Tibial nerve (tissue), 4 donors: Measurements from ENCODE around the gene DPP3. TPM values are rescaled to one million over a fixed set of nuclear protein-coding genes. Genes with fewer than 3 reads are reported as not detected.

Experiments
- DNase-seq, 2 donors: peaks; one replicate each; pipeline ENCODE4 v3.0.0-alpha.2; 2019; ENCODE audit warnings: low spot score in 2 of 2
- H3K27ac ChIP-seq, 4 donors: fragments of 200-600 bp; sonication (generic) in 3 of 4; one replicate each; pipeline ENCODE4 v1.5.1; 2017 to 2019; ENCODE audit warnings: mild to moderate bottlenecking in 1 of 4
- H3K27me3 ChIP-seq, 2 donors: fragments of 200-600 bp; sonication (generic) in 1 of 2; one replicate each; pipeline versions ENCODE4 v1.5.1 to v1.6.0; 2017 to 2019
- H3K36me3 ChIP-seq, 3 donors: fragments of 200-600 bp; sonication (generic); one replicate each; pipeline ENCODE4 v1.5.1; 2018 to 2019
- H3K4me1 ChIP-seq, 4 donors: fragments of 200-600 bp; sonication (generic) in 3 of 4; one replicate each; pipeline ENCODE4 v1.5.1; 2017 to 2019
- H3K4me3 ChIP-seq, 4 donors: fragments of 200-600 bp; sonication (generic) in 3 of 4; one replicate each; pipeline ENCODE4 v1.5.1; 2017 to 2019; ENCODE audit warnings: mild to moderate bottlenecking in 1 of 4, moderate library complexity in 1 of 4
- H3K9me3 ChIP-seq, 4 donors: fragments of 200-600 bp; sonication (generic) in 3 of 4; one replicate each; pipeline ENCODE4 v1.5.1; 2017 to 2019
- CTCF ChIP-seq, 5 experiments: fragments of 200-600 bp in 3 of 5; fragments of 450-650 bp in 2 of 5; sonication (generic) in 3 of 5; IDR thresholded peaks; one replicate each; pipeline ENCODE4 v1.5.1; 2016 to 2019; ENCODE audit warnings: antibody characterized with exemption in 5 of 5, mild to moderate bottlenecking in 3 of 5, moderate library complexity in 2 of 5
- EP300 ChIP-seq, 2 donors: sonication (generic); formaldehyde crosslinking; IDR thresholded peaks; one replicate each; pipeline ENCODE4 v1.6.1; 2017; ENCODE audit warnings: antibody characterized with exemption in 2 of 2, mild to moderate bottlenecking in 1 of 2
- POLR2A ChIP-seq, 2 donors: fragments of 450-650 bp; IDR thresholded peaks; one replicate each; pipeline ENCODE4 v1.6.1; 2017; ENCODE audit warnings: antibody characterized with exemption in 2 of 2, mild to moderate bottlenecking in 2 of 2, moderate library complexity in 2 of 2
- WGBS, 2 donors: methylation state at CpG; one replicate each; pipeline ENCODE4 v1.1.5; 2018; 5-methylcytosine and 5-hydroxymethylcytosine counted together
- total RNA-seq, 4 donors: library from RNA; depleted of rRNA; stranded (reverse); fragments of >200 nt; gene quantifications; one replicate each; pipeline ENCODE4 v1.1.0, GENCODE V29; 2016

Gene DPP3
- total RNA-seq, 4 donors from 2014 or later = 12.2 to 41.8 (median 25.0) TPM

- DNase-seq = peak in 1 of 2 donors; percentile 28
- TF ChIP-seq POLR2A (IDR thresholded peaks at IDR 0.05) = no peak
- TF ChIP-seq EP300 (IDR thresholded peaks at IDR 0.05) = no peak
- no peak for TF ChIP-seq CTCF (IDR thresholded peaks at IDR 0.05)
- Histone ChIP-seq H3K4me1 (peaks cover 0 to 22% (median 7%) of the 10 kb centered on the region in 4 donors), H3K4me3 (peak overlapping the region; percentile 50 to 87 (median 70)), H3K9me3 (peaks cover 0 to 6% (median 0%) of the 10 kb centered on the region in 4 donors), H3K27me3 (no peaks in the 10 kb centered on the region), H3K36me3 (peaks cover 0 to 28% (median 0%) of the 10 kb centered on the region in 3 donors), H3K27ac (peak overlapping the region in 2 of 4 donors; percentile 86 to 87)
- 15 to 21% methylated on average over 6 of the region's 6 CpGs for WGBS, 2 donors
Observed at GRCh38 chr11:66467756-66468155, 12.5 kb upstream of the DPP3 start.

- DNase-seq = no peak
- Histone ChIP-seq H3K36me3 (peaks cover 0 to 37% (median 0%) of the 10 kb centered on the region in 3 donors), H3K27me3 (no peaks in the 10 kb centered on the region), H3K9me3 (no peaks in the 10 kb centered on the region), H3K4me3 (no peak overlapping the region), H3K27ac (no peak overlapping the region), H3K4me1 (peaks cover 0 to 22% (median 7%) of the 10 kb centered on the region in 4 donors)
- TF ChIP-seq EP300 (IDR thresholded peaks at IDR 0.05) = no peak
- no peak for TF ChIP-seq POLR2A (IDR thresholded peaks at IDR 0.05)
- TF ChIP-seq CTCF (IDR thresholded peaks at IDR 0.05) = no peak
- 90 to 92% methylated on average over 6 of the region's 6 CpGs for WGBS, 2 donors
Observed at GRCh38 chr11:66468691-66469090, 11.5 kb upstream of the DPP3 start.

- no peak for DNase-seq
- H3K27ac ChIP-seq = no peak overlapping the region
- no peak for TF ChIP-seq EP300 (IDR thresholded peaks at IDR 0.05)
- no peak for TF ChIP-seq CTCF (IDR thresholded peaks at IDR 0.05)
- TF ChIP-seq POLR2A (IDR thresholded peaks at IDR 0.05) = no peak
- no peaks in the 10 kb centered on the region for H3K9me3 ChIP-seq
- 90 to 95% methylated on average over 1 of the region's 1 CpG for WGBS, 2 donors
- H3K4me3 ChIP-seq = no peak overlapping the region
- peaks cover 0 to 45% (median 0%) of the 10 kb centered on the region in 3 donors for H3K36me3 ChIP-seq
- H3K27me3 ChIP-seq = no peaks in the 10 kb centered on the region
- H3K4me1 ChIP-seq = peaks cover 0 to 22% (median 7%) of the 10 kb centered on the region in 4 donors
Observed at GRCh38 chr11:66469441-66469840, 10.8 kb upstream of the DPP3 start.

- WGBS, 2 donors = 92 to 93% methylated on average over 3 of the region's 3 CpGs
- TF ChIP-seq CTCF (IDR thresholded peaks at IDR 0.05) = no peak
- TF ChIP-seq POLR2A (IDR thresholded peaks at IDR 0.05) = no peak
- TF ChIP-seq EP300 (IDR thresholded peaks at IDR 0.05) = no peak
- no peak for DNase-seq
- Histone ChIP-seq H3K27me3 (no peaks in the 10 kb centered on the region), H3K9me3 (no peaks in the 10 kb centered on the region), H3K27ac (no peak overlapping the region), H3K36me3 (peaks cover 0 to 50% (median 0%) of the 10 kb centered on the region in 3 donors), H3K4me1 (peaks cover 0 to 22% (median 7%) of the 10 kb centered on the region in 4 donors), H3K4me3 (no peak overlapping the region)
Observed at GRCh38 chr11:66470015-66470414, 10.2 kb upstream of the DPP3 start.

- no peak for TF ChIP-seq EP300 (IDR thresholded peaks at IDR 0.05)
- TF ChIP-seq CTCF (IDR thresholded peaks at IDR 0.05) = no peak
- no peak for TF ChIP-seq POLR2A (IDR thresholded peaks at IDR 0.05)
- H3K27ac ChIP-seq = no peak overlapping the region
- DNase-seq = no peak
- no peaks in the 10 kb centered on the region for H3K27me3 ChIP-seq
- WGBS, 2 donors = 91 to 98% methylated on average over 16 of the region's 16 CpGs
- H3K4me3 ChIP-seq = no peak overlapping the region
- peaks cover 0 to 18% (median 7%) of the 10 kb centered on the region in 4 donors for H3K4me1 ChIP-seq
- peaks cover 0 to 62% (median 0%) of the 10 kb centered on the region in 3 donors for H3K36me3 ChIP-seq
- no peaks in the 10 kb centered on the region for H3K9me3 ChIP-seq
Observed at GRCh38 chr11:66471142-66471541, 9.1 kb upstream of the DPP3 start.
